Measurements from ENCODE around the gene NAPEPLD.

DNA sequence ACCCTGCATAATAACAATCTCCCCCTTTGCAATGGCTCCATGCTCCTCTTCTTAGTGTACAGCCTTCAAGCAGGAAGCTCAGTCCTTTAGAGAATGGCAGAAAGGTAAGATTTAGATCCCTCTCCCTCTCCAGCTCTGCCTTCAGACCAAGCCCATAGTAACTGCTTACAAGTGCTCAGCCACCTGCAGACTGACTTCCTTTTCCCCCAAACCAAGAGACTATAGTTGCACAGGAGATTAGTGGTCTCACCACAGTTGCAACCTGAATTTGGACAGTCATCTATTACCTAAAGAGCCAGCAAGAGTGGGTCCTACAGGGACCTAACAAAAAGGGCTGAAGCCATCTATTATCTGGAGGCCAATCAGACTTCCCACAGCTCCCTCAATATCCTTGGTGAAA, 90.8 kb downstream of the NAPEPLD start:
- TF ChIP-seq FOXP2 (optimal IDR thresholded peaks at IDR 0.05; ENCODE audit: borderline replicate concordance, extremely low read depth, extremely low read length, insufficient read depth) (no peak), POLR2AphosphoS5 (IDR thresholded peaks at IDR 0.05; ENCODE audit: low read depth, low read length) (no peak), TAF1 (IDR thresholded peaks at IDR 0.05; ENCODE audit: borderline replicate concordance, insufficient read depth, low read length) (no peak), SIN3A (IDR thresholded peaks at IDR 0.05; ENCODE audit: borderline replicate concordance, insufficient read depth, low read length) (no peak)

Measured in PFSK-1 (cell line).